H9 (cell line): ENCODE measurements around the gene SAG. TPM values are rescaled to one million over a fixed set of nuclear protein-coding genes. Genes with fewer than 3 reads are reported as not detected.

ENCODE experiments used
- DNase-seq: peaks from one replicate; pipeline ENCODE4 v3.0.0-alpha.2; 2017
- H2AFZ ChIP-seq: one replicate; pipeline ENCODE4 v1.6.1; 2013; ENCODE audit warnings: mild to moderate bottlenecking, low read length, control low read depth, moderate library complexity
- H2AK5ac ChIP-seq: 2 replicates; pipeline ENCODE4 v1.6.1; 2013; ENCODE audit warnings: low read length, control low read depth, mixed read lengths; ENCODE audit not compliant: insufficient read length
- H2BK120ac ChIP-seq: one replicate; pipeline ENCODE4 v1.6.1; 2013; ENCODE audit warnings: low read depth, mild to moderate bottlenecking, low read length, control low read depth, inconsistent platforms; ENCODE audit not compliant: poor library complexity, severe bottlenecking
- H2BK12ac ChIP-seq: 2 replicates; pipeline ENCODE4 v1.6.1; 2013; ENCODE audit warnings: low read length, control low read depth, mixed read lengths, low read depth; ENCODE audit not compliant: insufficient read length
- H2BK15ac ChIP-seq: 2 replicates; pipeline ENCODE4 v1.6.1; 2013; ENCODE audit warnings: low read depth, low read length, control low read depth
- H2BK20ac ChIP-seq: one replicate; pipeline ENCODE4 v1.6.1; 2013; ENCODE audit warnings: low read depth, mild to moderate bottlenecking, low read length, control low read depth, inconsistent platforms; ENCODE audit not compliant: poor library complexity, severe bottlenecking
- H2BK5ac ChIP-seq: 2 replicates; pipeline ENCODE4 v1.6.1; 2013; ENCODE audit warnings: low read length, control low read depth, mixed read lengths; ENCODE audit not compliant: insufficient read length
- H3K14ac ChIP-seq: 2 replicates; pipeline ENCODE4 v1.6.1; 2013; ENCODE audit warnings: low read length, control low read depth; ENCODE audit not compliant: insufficient read depth
- H3K18ac ChIP-seq: 2 replicates; pipeline ENCODE4 v1.6.1; 2013; ENCODE audit warnings: low read depth, mild to moderate bottlenecking, mixed read lengths, low read length, control low read depth; ENCODE audit not compliant: insufficient read length
- H3K23ac ChIP-seq: 2 replicates; pipeline ENCODE4 v1.6.1; 2013; ENCODE audit warnings: low read length, control low read depth, mixed read lengths, low read depth; ENCODE audit not compliant: insufficient read length
- H3K23me2 ChIP-seq: 2 replicates; pipeline ENCODE4 v1.6.1; 2013; ENCODE audit warnings: low read depth, mild to moderate bottlenecking, mixed read lengths, low read length, control low read depth; ENCODE audit not compliant: insufficient read length, poor library complexity, severe bottlenecking
- H3K27ac ChIP-seq: 2 replicates; pipeline ENCODE4 v1.5.1; 2013; ENCODE audit warnings: low read length, control low read depth, mixed read lengths, low read depth; ENCODE audit not compliant: insufficient read length
- H3K27me3 ChIP-seq: 2 replicates; pipeline ENCODE4 v1.6.1; 2013; ENCODE audit warnings: low read length, control low read depth, inconsistent platforms; ENCODE audit not compliant: insufficient read depth
- H3K4ac ChIP-seq: 2 replicates; pipeline ENCODE4 v1.6.1; 2013; ENCODE audit warnings: low read depth, mild to moderate bottlenecking, control low read depth, inconsistent platforms, low read length, moderate library complexity
- H3K4me1 ChIP-seq: 2 replicates; pipeline ENCODE4 v1.6.1; 2013; ENCODE audit warnings: low read length, control low read depth, inconsistent platforms; ENCODE audit not compliant: insufficient read depth
- H3K4me2 ChIP-seq: 2 replicates; pipeline ENCODE4 v1.6.1; 2013; ENCODE audit warnings: low read length, control low read depth, mixed read lengths; ENCODE audit not compliant: insufficient read length, insufficient read depth
- H3K56ac ChIP-seq: 2 replicates; pipeline ENCODE4 v1.6.1; 2013; ENCODE audit warnings: low read depth, mild to moderate bottlenecking, mixed read lengths, low read length, control low read depth; ENCODE audit not compliant: insufficient read length
- H3K79me1 ChIP-seq: 2 replicates; pipeline ENCODE4 v1.6.1; 2013; ENCODE audit warnings: low read depth, mild to moderate bottlenecking, moderate library complexity, low read length, control low read depth, inconsistent platforms; ENCODE audit not compliant: insufficient read depth, poor library complexity, severe bottlenecking
- H3K79me2 ChIP-seq: 2 replicates; pipeline ENCODE4 v1.6.1; 2013; ENCODE audit warnings: low read length, control low read depth, inconsistent platforms; ENCODE audit not compliant: insufficient read depth
- H3K9ac ChIP-seq: 2 replicates; pipeline ENCODE4 v1.6.1; 2013; ENCODE audit warnings: low read length, control low read depth, mixed read lengths; ENCODE audit not compliant: insufficient read length; ENCODE audit errors: extremely low read depth
- H3K9me3 ChIP-seq: one replicate; pipeline ENCODE4 v1.6.1; 2013; ENCODE audit warnings: low read depth, low read length, inconsistent platforms; ENCODE audit not compliant: control insufficient read depth
- H3T11ph ChIP-seq: one replicate; pipeline ENCODE4 v1.6.1; 2013; ENCODE audit warnings: mild to moderate bottlenecking, low read length, control low read depth, inconsistent platforms
- H4K20me1 ChIP-seq: one replicate; pipeline ENCODE4 v1.6.1; 2013; ENCODE audit not compliant: control insufficient read depth, insufficient read length, insufficient read depth
- H4K5ac ChIP-seq: 2 replicates; pipeline ENCODE4 v1.6.1; 2013; ENCODE audit warnings: low read depth, mild to moderate bottlenecking, mixed read lengths, low read length, control low read depth; ENCODE audit not compliant: insufficient read length
- H4K8ac ChIP-seq: replicated peaks from 2 replicates; pipeline ENCODE4 v1.6.1; 2013; ENCODE audit warnings: low read length, control low read depth, mixed read lengths, low read depth; ENCODE audit not compliant: insufficient read length
- H4K91ac ChIP-seq: 2 replicates; pipeline ENCODE4 v1.6.1; 2013; ENCODE audit warnings: low read depth, mild to moderate bottlenecking, moderate library complexity, mixed read lengths, low read length, control low read depth; ENCODE audit not compliant: insufficient read length
- H3K27ac Mint-ChIP-seq, 3 experiments: 2 replicates in 2 of 3; 3 replicates in 1 of 3; pipeline ENCODE4 v1.8.0; 2020 to 2021; ENCODE audit warnings: mixed read lengths in 3 of 3, mild to moderate bottlenecking in 1 of 3, moderate library complexity in 1 of 3
- H3K27me3 Mint-ChIP-seq: 2 replicates; pipeline ENCODE4 v1.8.0; 2021; ENCODE audit warnings: low read depth, mild to moderate bottlenecking, moderate library complexity, mixed read lengths
- H3K36me3 Mint-ChIP-seq, 3 experiments: 2 replicates in 2 of 3; 3 replicates in 1 of 3; pipeline ENCODE4 v1.8.0; 2020 to 2021; ENCODE audit warnings: low read depth in 3 of 3, mixed read lengths in 3 of 3; ENCODE audit not compliant: insufficient read depth in 1 of 3
- H3K4me1 Mint-ChIP-seq, 2 experiments: 2 replicates each; pipeline ENCODE4 v1.8.0; 2020; ENCODE audit warnings: mixed read lengths in 2 of 2
- H3K4me3 Mint-ChIP-seq, 2 experiments: 2 replicates in 1 of 2; 3 replicates in 1 of 2; pipeline ENCODE4 v1.8.0; 2020 to 2021; ENCODE audit warnings: mild to moderate bottlenecking in 2 of 2, mixed read lengths in 2 of 2, moderate library complexity in 1 of 2
- H3K9me3 Mint-ChIP-seq, 2 experiments: 2 replicates in 1 of 2; 3 replicates in 1 of 2; pipeline ENCODE4 v1.8.0; 2020; ENCODE audit warnings: mild to moderate bottlenecking in 2 of 2, mixed read lengths in 2 of 2, moderate library complexity in 1 of 2
- CTCF ChIP-seq: fragments of 200-600 bp; sonication (generic); conservative IDR thresholded peaks from 3 replicates; pipeline ENCODE4 v1.8.0; 2021; ENCODE audit warnings: antibody characterized with exemption, mild to moderate bottlenecking
- WGBS: extraction: QIAGEN DNeasy Blood & Tissue Kit; methylation state at CpG from one replicate; pipeline ENCODE4 v1.1.7; 2013; ENCODE audit warnings: missing lambda C conversion rate, low lambda C conversion rate, mixed read lengths; ENCODE audit not compliant: insufficient read length; ENCODE audit errors: extremely low coverage; 5-methylcytosine and 5-hydroxymethylcytosine counted together
- total RNA-seq: library from RNA; stranded (reverse); gene quantifications from 2 replicates; pipeline ENCODE4 v1.2.1, GENCODE V29; 2021

Gene SAG
- total RNA-seq, 1 experiment from 2014 or later, result not detected

- Histone ChIP-seq H3K79me2 (no peaks in the 10 kb centered on the region), H4K20me1 (peaks cover 2% of the 10 kb centered on the region), H3T11ph (no peak overlapping the region), H3K4me1 (peaks cover 2% of the 10 kb centered on the region; the same call in 1 of the 2 replicates), H2AFZ (no peak overlapping the region), H2AK5ac (no peak overlapping the region), H2BK5ac (no peak overlapping the region), H4K5ac (no peak overlapping the region), H3K4me2 (no peak overlapping the region), H3K27ac (no peak overlapping the region), H2BK12ac (no peak overlapping the region), H2BK20ac (no peak overlapping the region), H3K27me3 (no peaks in the 10 kb centered on the region), H3K18ac (no peak overlapping the region), H2BK120ac (no peak overlapping the region), H4K91ac (no peak overlapping the region), H3K23ac (no peak overlapping the region), H3K9me3 (no peaks in the 10 kb centered on the region), H3K56ac (no peak overlapping the region), H3K9ac (no peak overlapping the region), H3K79me1 (no peaks in the 10 kb centered on the region), H2BK15ac (no peak overlapping the region), H3K4ac (no peak overlapping the region), H3K23me2 (no peaks in the 10 kb centered on the region), H3K14ac (no peak overlapping the region), H4K8ac (no peak overlapping the region)
- Mint-ChIP-seq H3K27ac (no peak overlapping the region; a peak in 1 of 7 replicates), H3K4me3 (no peak overlapping the region), H3K36me3 (no peaks in the 10 kb centered on the region; a peak in 2 of 7 replicates), H3K27me3 (peaks cover 85% of the 10 kb centered on the region), H3K4me1 (peaks cover 14 to 15% of the 10 kb centered on the region in 2 experiments), H3K9me3 (no peaks in the 10 kb centered on the region; a peak in 1 of 5 replicates)
- DNase-seq, result no peak
- no peak for TF ChIP-seq CTCF
- no CpG with 5 or more reads among the region's 10 CpGs for WGBS
These were observed 18.2 kb downstream of the SAG start for GRCh38 chr2:233325814-233326213.
